HepG2 (cell line): ENCODE data around the gene KCNQ2. TPM values are rescaled to one million over a fixed set of nuclear protein-coding genes. Genes with fewer than 3 reads are reported as not detected.

Experiments used
- ATF7-NPFF ChIP-seq: sonication (generic); formaldehyde crosslinking; IDR thresholded peaks from 2 replicates; pipeline ENCODE4 v1.8.1; 2023; ENCODE audit warnings: mild to moderate bottlenecking, low read depth, missing genetic modification reagents, moderate library complexity
- CEBPB ChIP-seq: IDR thresholded peaks from 2 replicates; pipeline ENCODE4 v1.6.1; 2011; ENCODE audit warnings: low read depth, low read length, improper control_type of control experiment, borderline replicate concordance
- CHD2 ChIP-seq: IDR thresholded peaks from 2 replicates; pipeline ENCODE4 v1.6.1; 2011; ENCODE audit warnings: low read depth, low read length, improper control_type of control experiment
- CREB1 ChIP-seq, 2 experiments: fragments of 450-650 bp in 1 of 2; IDR thresholded peaks; 2 replicates each; pipeline ENCODE4 v1.6.1; 2016 to 2017; ENCODE audit warnings: control low read depth in 1 of 2, mild to moderate bottlenecking in 1 of 2, missing compliant biosample characterization in 1 of 2, missing genetic modification characterization in 1 of 2
- ELF1 ChIP-seq: sonication (generic); formaldehyde crosslinking; IDR thresholded peaks from 2 replicates; pipeline ENCODE4 v1.4.0; 2020; ENCODE audit warnings: missing genetic modification reagents
- HNRNPK ChIP-seq: fragments of 200-400 bp; formaldehyde crosslinking; IDR thresholded peaks from 2 replicates; pipeline ENCODE4 v1.6.1; 2018; ENCODE audit warnings: low read length, low read depth, moderate library complexity, mild to moderate bottlenecking; ENCODE audit not compliant: poor library complexity, severe bottlenecking
- KAT2B ChIP-seq: fragments of 150-350 bp; IDR thresholded peaks from 2 replicates; pipeline ENCODE4 v1.6.1; 2014; ENCODE audit warnings: low read depth, low read length, borderline replicate concordance
- MAFG ChIP-seq: sonication (generic); formaldehyde crosslinking; IDR thresholded peaks from 2 replicates; pipeline ENCODE4 v1.5.1; 2020; ENCODE audit warnings: mild to moderate bottlenecking, missing genetic modification reagents
- NCOA1 ChIP-seq: sonication (generic); formaldehyde crosslinking; IDR thresholded peaks from 2 replicates; pipeline ENCODE4 v1.9.0; 2021; ENCODE audit warnings: missing genetic modification reagents
- SALL2 ChIP-seq: sonication (generic); formaldehyde crosslinking; IDR thresholded peaks from 2 replicates; pipeline ENCODE4 v1.8.1; 2023; ENCODE audit warnings: mild to moderate bottlenecking, missing genetic modification reagents, inconsistent platforms
- THAP7 ChIP-seq: sonication (generic); formaldehyde crosslinking; IDR thresholded peaks from 2 replicates; pipeline ENCODE4 v1.8.1; 2023; ENCODE audit warnings: mild to moderate bottlenecking, missing genetic modification reagents
- ZBTB7A ChIP-seq: sonication (generic); formaldehyde crosslinking; IDR thresholded peaks from 2 replicates; pipeline ENCODE4 v1.8.0; 2022; ENCODE audit warnings: mild to moderate bottlenecking, missing genetic modification reagents
- ZFAT ChIP-seq: sonication (generic); formaldehyde crosslinking; conservative IDR thresholded peaks from 2 replicates; pipeline ENCODE4 v1.8.1; 2023; ENCODE audit warnings: missing genetic modification reagents, inconsistent platforms
- ZGPAT ChIP-seq: IDR thresholded peaks from 2 replicates; pipeline ENCODE4 v1.6.1; 2016; ENCODE audit warnings: mild to moderate bottlenecking
- ZNF205 ChIP-seq: IDR thresholded peaks from 2 replicates; pipeline ENCODE4 v1.6.1; 2018; ENCODE audit warnings: missing biosample characterization, missing genetic modification reagents
- ZNF710 ChIP-seq: sonication (generic); formaldehyde crosslinking; IDR thresholded peaks from 2 replicates; pipeline ENCODE4 v1.5.0; 2020; ENCODE audit warnings: mild to moderate bottlenecking, missing genetic modification reagents, borderline replicate concordance
- polyA plus RNA-seq, 8 experiments: library from polyadenylated mRNA; depleted of rRNA in 3 of 8; stranded (reverse) in 7 of 8; unstranded in 1 of 8; fragments of >200 nt; fragmentation: Illumina TruSeq in 4 of 8; extraction: Trizol in 4 of 8; gene quantifications; 2 replicates each; pipeline versions ENCODE4 v1.2.1 to v1.2.3, GENCODE V29; 2011 to 2016; ENCODE audit warnings: low read depth in 4 of 8, missing spikeins in 1 of 8, mixed read lengths in 1 of 8; ENCODE audit not compliant: insufficient read depth in 1 of 8
- total RNA-seq, 5 experiments: library from RNA; depleted of rRNA; stranded (reverse); fragments of >200 nt; fragmentation: Illumina TruSeq; extraction: Trizol; gene quantifications; 2 replicates each; pipeline ENCODE4 v1.2.3, GENCODE V29; 2016; ENCODE audit warnings: low read depth in 1 of 5
- TF ChIP-seq, protein P1 (sequence below): sonication (generic); formaldehyde crosslinking; IDR thresholded peaks from 2 replicates; pipeline ENCODE4 v1.9.0; 2022; ENCODE audit warnings: missing genetic modification reagents, mild to moderate bottlenecking, borderline replicate concordance
- TF ChIP-seq, protein P2 (sequence below): sonication (generic); formaldehyde crosslinking; IDR thresholded peaks from 2 replicates; pipeline ENCODE4 v1.4.0; 2020; ENCODE audit warnings: missing genetic modification reagents
- TF ChIP-seq, protein P3 (sequence below): IDR thresholded peaks from 2 replicates; pipeline ENCODE4 v1.6.1; 2016; ENCODE audit warnings: mild to moderate bottlenecking, missing biosample characterization, missing genetic modification reagents

KCNQ2 gene
- total and polyA plus RNA-seq, 2 of the 13 experiments (the other 11 are each of a cell fraction or from before 2014, with no cell fraction given): not detected

DNA sequence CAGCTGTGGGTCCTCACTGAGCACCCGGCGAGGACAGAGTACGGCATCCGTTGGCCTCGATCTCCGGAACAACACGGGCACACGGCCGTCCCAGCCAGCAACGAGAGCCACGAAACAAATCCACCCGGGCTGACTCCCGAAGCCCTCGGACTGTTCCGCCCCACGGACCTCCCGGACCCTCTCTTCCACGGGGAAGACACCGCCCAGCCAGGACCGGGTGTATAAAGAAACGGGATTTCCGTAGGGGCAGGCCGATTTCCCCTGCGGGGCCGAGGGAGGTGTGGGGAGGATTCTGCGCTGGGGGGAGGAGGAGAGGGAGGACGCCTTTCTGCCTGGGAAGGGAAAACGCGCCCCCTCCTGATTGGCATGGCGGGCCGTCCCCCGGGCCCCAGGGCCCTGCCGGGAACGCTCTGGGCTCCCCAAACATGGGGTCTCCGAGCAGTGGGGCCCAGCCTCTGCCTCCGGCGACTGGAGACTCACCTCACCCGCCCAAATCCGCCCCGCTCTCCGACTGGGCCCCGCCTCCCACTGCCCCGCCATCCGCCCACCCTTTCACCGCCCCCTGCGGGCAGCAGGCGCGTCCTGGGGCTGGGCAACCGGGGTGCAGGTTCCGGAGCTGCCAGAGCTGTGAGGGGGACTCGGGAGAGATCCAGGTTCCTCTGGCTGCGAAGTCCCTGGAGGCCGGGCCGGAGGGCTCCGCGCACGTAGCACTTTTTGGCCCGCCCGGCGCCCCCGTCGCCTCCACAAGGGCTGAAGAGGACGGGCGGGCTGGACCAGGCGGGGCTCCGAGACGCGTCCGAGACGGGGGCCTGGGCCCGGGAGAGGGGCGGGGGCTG, 47.4 kb upstream of the KCNQ2 start (continued):
- no peak for TF ChIP-seq THAP7 (CRISPR knock-in tag)
- no peak for TF ChIP-seq ELF1 (CRISPR knock-in tag)
- 0 out of 2 replicates have a peak, but pooled peaks have one; percentile 57 for TF ChIP-seq SALL2 (CRISPR knock-in tag)
- TF ChIP-seq, protein P1, sequence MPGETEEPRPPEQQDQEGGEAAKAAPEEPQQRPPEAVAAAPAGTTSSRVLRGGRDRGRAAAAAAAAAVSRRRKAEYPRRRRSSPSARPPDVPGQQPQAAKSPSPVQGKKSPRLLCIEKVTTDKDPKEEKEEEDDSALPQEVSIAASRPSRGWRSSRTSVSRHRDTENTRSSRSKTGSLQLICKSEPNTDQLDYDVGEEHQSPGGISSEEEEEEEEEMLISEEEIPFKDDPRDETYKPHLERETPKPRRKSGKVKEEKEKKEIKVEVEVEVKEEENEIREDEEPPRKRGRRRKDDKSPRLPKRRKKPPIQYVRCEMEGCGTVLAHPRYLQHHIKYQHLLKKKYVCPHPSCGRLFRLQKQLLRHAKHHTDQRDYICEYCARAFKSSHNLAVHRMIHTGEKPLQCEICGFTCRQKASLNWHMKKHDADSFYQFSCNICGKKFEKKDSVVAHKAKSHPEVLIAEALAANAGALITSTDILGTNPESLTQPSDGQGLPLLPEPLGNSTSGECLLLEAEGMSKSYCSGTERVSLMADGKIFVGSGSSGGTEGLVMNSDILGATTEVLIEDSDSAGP: 0 out of 2 replicates have a peak, but pooled peaks have one; percentile 2
- TF ChIP-seq NCOA1 (CRISPR knock-in tag): no peak
- TF ChIP-seq ATF7-NPFF (CRISPR knock-in tag): 0 out of 2 replicates have a peak, but pooled peaks have one; percentile 51
- TF ChIP-seq ZFAT: 0 out of 2 replicates have a peak, but pooled peaks have one; percentile 9
- peak; percentile 35 for TF ChIP-seq HNRNPK
- TF ChIP-seq, protein P2, sequence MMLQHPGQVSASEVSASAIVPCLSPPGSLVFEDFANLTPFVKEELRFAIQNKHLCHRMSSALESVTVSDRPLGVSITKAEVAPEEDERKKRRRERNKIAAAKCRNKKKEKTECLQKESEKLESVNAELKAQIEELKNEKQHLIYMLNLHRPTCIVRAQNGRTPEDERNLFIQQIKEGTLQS: no peak
- no peak for TF ChIP-seq CREB1 (IDR thresholded peaks at IDR 0.05)
- no peak for TF ChIP-seq CREB1 (CRISPR knock-in tag; IDR thresholded peaks at IDR 0.05)
- TF ChIP-seq ZNF205 (CRISPR knock-in tag): no peak
- TF ChIP-seq ZGPAT (CRISPR knock-in tag): 0 out of 2 replicates have a peak, but pooled peaks have one; percentile 17
- no peak for TF ChIP-seq ZNF710 (CRISPR knock-in tag)
- no peak for TF ChIP-seq KAT2B
- TF ChIP-seq MAFG (CRISPR knock-in tag): 0 out of 2 replicates have a peak, but pooled peaks have one; percentile 24
- TF ChIP-seq CEBPB: no peak
- no peak for TF ChIP-seq ZBTB7A (CRISPR knock-in tag)
- no peak for TF ChIP-seq CHD2
- TF ChIP-seq, protein P3, sequence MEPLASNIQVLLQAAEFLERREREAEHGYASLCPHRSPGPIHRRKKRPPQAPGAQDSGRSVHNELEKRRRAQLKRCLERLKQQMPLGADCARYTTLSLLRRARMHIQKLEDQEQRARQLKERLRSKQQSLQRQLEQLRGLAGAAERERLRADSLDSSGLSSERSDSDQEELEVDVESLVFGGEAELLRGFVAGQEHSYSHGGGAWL (CRISPR knock-in tag): no peak
